Retinal pigment epithelial cell (primary cell): Measurements from ENCODE around the gene ANXA1.

ENCODE experiments used
- DNase-seq: peaks from one replicate; pipeline ENCODE4 v3.0.0-alpha.2; 2010; ENCODE audit warnings: low read depth
- H3K4me3 ChIP-seq: 2 replicates; pipeline ENCODE4 v1.5.1; 2011; ENCODE audit warnings: mild to moderate bottlenecking, low read length, control low read depth, moderate library complexity
- TF ChIP-seq, protein P1 (sequence below): conservative IDR thresholded peaks from 2 replicates; pipeline ENCODE4 v1.5.1; 2011; ENCODE audit warnings: low read depth, low read length, control low read depth, inconsistent platforms

The ANXA1 gene

DNA sequence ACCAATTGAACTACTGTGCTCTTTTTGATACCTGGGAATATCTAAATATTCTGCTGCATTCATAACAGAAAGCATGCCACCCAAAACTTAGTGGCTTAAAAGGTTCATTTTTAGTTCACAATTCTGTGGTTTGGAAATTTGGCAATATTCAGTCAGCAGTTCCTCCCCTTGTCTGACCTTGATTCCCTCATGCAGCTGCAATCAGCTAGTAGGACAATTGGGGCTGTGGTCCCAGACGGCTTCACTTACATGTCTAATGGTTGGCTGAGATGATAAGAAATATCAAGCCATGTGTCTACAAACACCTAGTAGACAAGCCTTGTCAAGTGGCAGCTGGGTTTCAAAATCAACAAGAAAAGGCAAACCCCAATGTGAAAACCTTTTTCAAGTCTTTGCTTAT lies 51.3 kb downstream of the ANXA1 start:
- TF ChIP-seq, protein P1, sequence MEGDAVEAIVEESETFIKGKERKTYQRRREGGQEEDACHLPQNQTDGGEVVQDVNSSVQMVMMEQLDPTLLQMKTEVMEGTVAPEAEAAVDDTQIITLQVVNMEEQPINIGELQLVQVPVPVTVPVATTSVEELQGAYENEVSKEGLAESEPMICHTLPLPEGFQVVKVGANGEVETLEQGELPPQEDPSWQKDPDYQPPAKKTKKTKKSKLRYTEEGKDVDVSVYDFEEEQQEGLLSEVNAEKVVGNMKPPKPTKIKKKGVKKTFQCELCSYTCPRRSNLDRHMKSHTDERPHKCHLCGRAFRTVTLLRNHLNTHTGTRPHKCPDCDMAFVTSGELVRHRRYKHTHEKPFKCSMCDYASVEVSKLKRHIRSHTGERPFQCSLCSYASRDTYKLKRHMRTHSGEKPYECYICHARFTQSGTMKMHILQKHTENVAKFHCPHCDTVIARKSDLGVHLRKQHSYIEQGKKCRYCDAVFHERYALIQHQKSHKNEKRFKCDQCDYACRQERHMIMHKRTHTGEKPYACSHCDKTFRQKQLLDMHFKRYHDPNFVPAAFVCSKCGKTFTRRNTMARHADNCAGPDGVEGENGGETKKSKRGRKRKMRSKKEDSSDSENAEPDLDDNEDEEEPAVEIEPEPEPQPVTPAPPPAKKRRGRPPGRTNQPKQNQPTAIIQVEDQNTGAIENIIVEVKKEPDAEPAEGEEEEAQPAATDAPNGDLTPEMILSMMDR, result no peak
- no peak overlapping the region for H3K4me3 ChIP-seq
- no peak for DNase-seq

- H3K4me3 ChIP-seq, result no peak overlapping the region
- no peak for DNase-seq
- TF ChIP-seq, protein P1, result no peak
Measured at GRCh38 chr9:73204936-73205335, 53.3 kb downstream of the ANXA1 start.

DNA sequence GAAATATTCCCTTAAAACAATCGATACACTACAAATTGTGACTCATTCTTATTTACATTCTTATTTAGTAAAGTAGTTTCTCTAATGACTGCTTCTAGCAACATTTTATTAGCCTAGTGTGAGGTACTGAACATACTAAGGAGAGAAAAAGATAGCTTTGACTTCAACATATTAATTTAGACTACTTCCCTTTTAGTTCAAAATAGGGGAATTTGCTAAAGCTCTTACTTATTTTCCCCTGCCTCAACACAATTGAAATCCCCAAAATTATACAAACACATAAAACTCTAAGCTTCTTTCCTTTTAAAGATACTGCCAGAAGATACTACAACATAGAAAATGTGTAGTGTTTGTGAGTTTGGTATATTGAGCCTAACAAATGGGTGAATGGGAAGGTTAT lies 55.2 kb downstream of the ANXA1 start:
- TF ChIP-seq, protein P1, result no peak
- no peak for DNase-seq
- H3K4me3 ChIP-seq, result no peak overlapping the region

DNA sequence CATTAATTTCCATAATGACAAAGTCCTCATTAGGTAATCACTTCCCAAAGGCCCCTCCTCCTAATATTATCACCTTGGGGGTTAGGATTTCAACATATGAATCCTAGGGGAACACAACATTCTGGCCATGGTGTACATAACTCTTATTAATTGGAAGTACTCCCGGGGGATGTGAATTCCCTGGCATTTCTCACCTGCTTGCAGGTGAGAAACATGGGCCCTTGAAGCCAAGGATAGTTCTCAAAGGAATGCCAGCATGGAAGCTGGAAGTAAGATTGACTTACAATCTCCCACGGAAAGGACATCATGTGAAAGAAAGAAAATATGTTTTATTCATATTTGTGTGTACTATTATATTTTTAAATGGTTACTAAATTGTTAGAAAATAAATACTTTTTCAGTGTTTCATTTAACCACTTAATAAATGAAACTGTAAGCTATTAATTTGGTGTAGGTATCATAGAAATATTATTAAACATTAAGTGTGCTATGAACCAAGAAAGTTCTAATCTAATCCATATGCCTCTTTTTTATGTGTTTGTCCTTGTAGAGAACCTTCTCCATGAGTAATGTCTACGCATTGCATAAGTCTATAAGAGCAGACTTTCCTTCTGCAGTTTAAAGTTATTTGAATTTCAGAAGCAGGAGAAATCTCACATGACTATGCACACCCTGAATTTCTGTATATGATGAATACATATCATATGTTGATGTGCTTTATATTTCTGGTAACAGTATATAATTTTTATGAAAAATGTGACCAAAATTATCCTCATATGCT lies 59.4 kb downstream of the ANXA1 start:
- H3K4me3 ChIP-seq, result no peak overlapping the region
- TF ChIP-seq, protein P1, result no peak

GRCh38 chr9:73213300-73213699 lies 61.6 kb downstream of the ANXA1 start:
- DNase-seq, result no peak
- TF ChIP-seq, protein P1, result no peak
- no peak overlapping the region for H3K4me3 ChIP-seq

More for the DNA sequence above, 59.4 kb downstream of the ANXA1 start:
- DNase-seq, result no peak

- DNase-seq, result no peak
- no peak overlapping the region for H3K4me3 ChIP-seq
- TF ChIP-seq, protein P1, result no peak
Measured at GRCh38 chr9:73215249-73215648, 63.6 kb downstream of the ANXA1 start.

DNA sequence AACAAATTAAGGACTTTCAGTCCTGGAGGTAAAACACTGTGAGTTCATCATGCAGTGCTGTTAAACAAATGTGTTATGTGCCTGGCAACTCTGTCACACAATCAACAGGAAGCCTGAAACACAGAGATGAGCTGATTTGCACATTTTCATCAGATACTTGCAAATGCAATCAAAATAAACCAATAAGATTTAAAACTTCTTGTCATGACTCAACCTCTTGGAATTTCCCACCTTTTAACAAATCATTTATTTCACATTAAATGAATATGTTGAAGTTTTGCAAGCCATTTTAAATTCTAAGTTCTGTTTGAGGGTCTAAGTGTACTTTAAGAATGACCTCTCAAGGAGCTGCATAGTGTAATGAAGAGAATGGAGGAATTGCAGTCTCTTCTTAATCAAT lies 64.4 kb downstream of the ANXA1 start:
- no peak overlapping the region for H3K4me3 ChIP-seq
- DNase-seq, result no peak
- TF ChIP-seq, protein P1, result no peak
